Upper lobe of left lung (tissue), 4 donors: ENCODE measurements around the gene RSRP1.
A peak's percentile ranks its signal among the peaks of the same experiment; 100 is the strongest.
"Not testable (repeated sequence)": the region's sequence is repeated elsewhere in the genome, so short reads cannot be mapped to it uniquely, and the experiment has no call there.

Source experiments
- CTCF ChIP-seq, 6 experiments: fragments of 450-650 bp in 4 of 6; fragments of 200-600 bp in 2 of 6; sonication (generic) in 2 of 6; IDR thresholded peaks; one replicate each; pipeline ENCODE4 v1.5.1; 2016 to 2019; ENCODE audit warnings: antibody characterized with exemption in 6 of 6
- EP300 ChIP-seq, 4 donors: sonication (generic); formaldehyde crosslinking; IDR thresholded peaks; one replicate each; pipeline ENCODE4 v1.5.1; 2017; ENCODE audit warnings: antibody characterized with exemption in 4 of 4, control low read depth in 2 of 4
- POLR2A ChIP-seq, 4 donors: fragments of 450-650 bp; IDR thresholded peaks; one replicate each; pipeline ENCODE4 v1.5.1; 2016 to 2017; ENCODE audit warnings: antibody characterized with exemption in 4 of 4, mild to moderate bottlenecking in 2 of 4
- POLR2AphosphoS5 ChIP-seq, 2 donors: sonication (generic); formaldehyde crosslinking; IDR thresholded peaks; one replicate each; pipeline ENCODE4 v1.5.1; 2017; ENCODE audit warnings: antibody characterized with exemption in 2 of 2

GRCh38 chr1:25267288-25268142 lies 20.3 kb upstream of the RSRP1 start:
- TF ChIP-seq CTCF, EP300 (IDR thresholded peaks at IDR 0.05): not testable (repeated sequence)
- TF ChIP-seq POLR2AphosphoS5 (IDR thresholded peaks at IDR 0.05) (peak in 1 of 2 donors; percentile 71), POLR2A (IDR thresholded peaks at IDR 0.05) (peak in 2 of 4 donors; percentile 65 to 66)
